ENCODE measurements around the gene GPHN. TPM values are rescaled to one million over a fixed set of nuclear protein-coding genes. Genes with fewer than 3 reads are reported as not detected.

GPHN gene
- total RNA-seq, 2 donors from 2014 or later, result 24.1 to 25.7 TPM

DNA sequence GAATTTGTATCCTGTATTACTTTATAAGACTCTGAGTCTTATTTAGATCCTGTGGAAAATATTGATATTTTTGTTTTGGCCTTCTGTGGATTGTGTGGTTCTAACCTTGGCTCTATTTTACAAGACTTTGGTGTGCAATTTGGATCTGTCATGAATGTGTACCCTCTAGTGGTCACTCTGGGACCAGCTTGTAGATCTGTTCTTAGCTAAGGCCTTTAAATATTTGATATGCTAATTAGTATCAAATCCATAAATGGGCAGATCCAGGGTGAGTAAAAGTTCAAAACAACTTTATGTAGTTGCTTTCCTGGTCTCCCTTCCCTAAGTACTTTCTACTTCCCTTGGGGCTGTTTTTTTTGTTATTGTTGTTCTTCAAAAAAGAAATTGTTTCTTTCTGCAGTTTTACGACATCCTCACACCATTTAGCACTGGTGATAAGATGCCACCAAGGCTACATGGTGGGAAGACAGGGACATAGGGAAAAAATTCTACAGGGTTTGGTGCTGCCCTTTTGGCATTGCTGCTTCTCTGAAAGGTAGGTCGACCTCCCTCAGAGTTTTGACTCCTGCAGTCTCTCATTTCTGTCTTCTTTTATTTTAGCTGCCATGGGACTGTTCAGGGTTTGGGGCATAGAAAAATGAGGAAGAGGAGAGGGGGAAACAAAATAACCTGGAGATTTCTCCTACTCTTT, 238.5 kb downstream of the GPHN start:
- WGBS, 2 donors, result 77 to 90% methylated on average over 2 of the region's 2 CpGs
- ATAC-seq (peak; percentile 53), DNase-seq (peak; percentile 28 to 45 (median 34))
- Histone ChIP-seq H3K4me1 (peaks cover 16% of the 10 kb centered on the region), H3K4me3 (no peak overlapping the region), H3K27ac (no peak overlapping the region), H3K27me3 (no peaks in the 10 kb centered on the region), H3K9me3 (no peaks in the 10 kb centered on the region), H3K36me3 (replicated peaks in 1 of 2; ENCODE audit: insufficient read depth in 1 of 2, low read depth in 2 of 2) (no peaks in the 10 kb centered on the region)
- intact Hi-C loops (cut with DNase I), result no loop called here
- TF ChIP-seq, protein P1, sequence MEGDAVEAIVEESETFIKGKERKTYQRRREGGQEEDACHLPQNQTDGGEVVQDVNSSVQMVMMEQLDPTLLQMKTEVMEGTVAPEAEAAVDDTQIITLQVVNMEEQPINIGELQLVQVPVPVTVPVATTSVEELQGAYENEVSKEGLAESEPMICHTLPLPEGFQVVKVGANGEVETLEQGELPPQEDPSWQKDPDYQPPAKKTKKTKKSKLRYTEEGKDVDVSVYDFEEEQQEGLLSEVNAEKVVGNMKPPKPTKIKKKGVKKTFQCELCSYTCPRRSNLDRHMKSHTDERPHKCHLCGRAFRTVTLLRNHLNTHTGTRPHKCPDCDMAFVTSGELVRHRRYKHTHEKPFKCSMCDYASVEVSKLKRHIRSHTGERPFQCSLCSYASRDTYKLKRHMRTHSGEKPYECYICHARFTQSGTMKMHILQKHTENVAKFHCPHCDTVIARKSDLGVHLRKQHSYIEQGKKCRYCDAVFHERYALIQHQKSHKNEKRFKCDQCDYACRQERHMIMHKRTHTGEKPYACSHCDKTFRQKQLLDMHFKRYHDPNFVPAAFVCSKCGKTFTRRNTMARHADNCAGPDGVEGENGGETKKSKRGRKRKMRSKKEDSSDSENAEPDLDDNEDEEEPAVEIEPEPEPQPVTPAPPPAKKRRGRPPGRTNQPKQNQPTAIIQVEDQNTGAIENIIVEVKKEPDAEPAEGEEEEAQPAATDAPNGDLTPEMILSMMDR (IDR thresholded peaks at IDR 0.05), result peak in 6 of 7 experiments; percentile 51 to 61 (median 56)
- TF ChIP-seq POLR2A (IDR thresholded peaks at IDR 0.05), result no peak

DNA sequence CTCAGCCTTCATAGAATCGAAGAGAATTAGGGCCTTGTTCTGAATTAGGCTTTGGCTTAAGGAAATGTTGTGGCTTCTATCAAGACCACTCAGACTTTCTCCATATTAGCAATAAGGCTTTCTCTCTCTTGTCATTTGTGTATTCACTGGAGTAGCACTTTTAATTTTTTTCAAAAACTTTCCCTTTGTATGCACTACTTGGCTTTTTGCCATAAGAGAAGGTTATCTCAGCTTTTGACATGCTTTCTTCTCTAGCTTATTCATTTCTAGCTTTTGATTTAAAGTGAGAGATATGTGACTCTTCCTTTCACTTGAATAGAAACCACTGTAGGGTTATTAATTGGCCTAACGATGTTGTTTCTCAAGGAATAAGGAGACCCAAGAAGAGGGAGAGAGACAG, 244.2 kb downstream of the GPHN start:
- Histone ChIP-seq H3K9me3 (no peaks in the 10 kb centered on the region), H3K4me1 (peaks cover 8% of the 10 kb centered on the region), H3K36me3 (replicated peaks in 1 of 2; ENCODE audit: insufficient read depth in 1 of 2, low read depth in 2 of 2) (no peaks in the 10 kb centered on the region), H3K27me3 (no peaks in the 10 kb centered on the region), H3K4me3 (no peak overlapping the region), H3K27ac (no peak overlapping the region)
- no peak for DNase-seq
- 58 to 66% methylated on average over 2 of the region's 2 CpGs for WGBS, 2 donors
- no peak for ATAC-seq
- TF ChIP-seq, protein P1 (IDR thresholded peaks at IDR 0.05), result no peak
- no peak for TF ChIP-seq POLR2A (IDR thresholded peaks at IDR 0.05)
- intact Hi-C loops (cut with DNase I), result no loop called here

DNA sequence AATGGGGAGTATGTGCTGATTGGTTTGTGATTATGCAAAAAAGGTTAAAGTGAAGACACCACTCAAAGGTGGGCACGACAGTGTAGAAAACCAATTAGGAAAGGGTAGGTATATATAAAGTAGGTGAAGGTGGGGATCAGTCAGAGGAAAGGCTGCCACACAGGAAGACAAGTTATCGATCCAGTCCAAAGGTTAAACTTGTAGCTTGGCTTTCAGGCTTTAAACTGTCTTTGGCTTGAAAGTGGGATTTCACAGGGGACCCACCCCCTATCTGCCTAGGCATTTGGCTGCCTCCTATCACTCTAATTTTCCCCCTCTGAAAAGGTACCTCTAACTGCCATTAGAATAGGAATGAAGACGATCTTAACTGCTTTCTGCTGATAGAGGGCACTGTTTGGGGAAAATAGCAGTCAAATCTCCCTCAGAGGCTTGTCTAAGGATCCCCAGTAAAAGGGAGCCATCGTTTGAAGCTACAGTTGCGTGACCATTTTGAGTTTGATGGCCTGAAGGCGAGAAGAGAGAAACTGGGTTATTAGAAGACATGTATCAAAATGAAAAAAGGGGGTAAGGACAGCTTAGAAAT, 250.2 kb downstream of the GPHN start:
- no peak overlapping the region for H3K4me3 ChIP-seq
- no peak for ATAC-seq
- intact Hi-C loops (cut with DNase I), result no loop called here
- no peak overlapping the region for H3K27ac ChIP-seq
- no peaks in the 10 kb centered on the region for H3K36me3 ChIP-seq (replicated peaks in 1 of 2; ENCODE audit: insufficient read depth in 1 of 2, low read depth in 2 of 2)
- no peaks in the 10 kb centered on the region for H3K9me3 ChIP-seq
- peaks cover 4% of the 10 kb centered on the region for H3K4me1 ChIP-seq
- no peaks in the 10 kb centered on the region for H3K27me3 ChIP-seq
- no peak for DNase-seq
- WGBS, 2 donors, result 66 to 74% methylated on average over 6 of the region's 6 CpGs
- TF ChIP-seq, protein P1 (IDR thresholded peaks at IDR 0.05), result no peak
- TF ChIP-seq POLR2A (IDR thresholded peaks at IDR 0.05), result no peak

- intact Hi-C loops (cut with DNase I), result no loop called here
- TF ChIP-seq POLR2A (IDR thresholded peaks at IDR 0.05), result no peak
- TF ChIP-seq, protein P1 (IDR thresholded peaks at IDR 0.05), result no peak
- ATAC-seq, result no peak
- no peak for DNase-seq
- no peak overlapping the region for H3K4me3 ChIP-seq
- H3K36me3 ChIP-seq (replicated peaks in 1 of 2; ENCODE audit: insufficient read depth in 1 of 2, low read depth in 2 of 2), result no peaks in the 10 kb centered on the region
- 60 to 67% methylated on average over 2 of the region's 2 CpGs for WGBS, 2 donors
- no peaks in the 10 kb centered on the region for H3K4me1 ChIP-seq
- H3K27ac ChIP-seq, result no peak overlapping the region
- H3K27me3 ChIP-seq, result no peaks in the 10 kb centered on the region
- H3K9me3 ChIP-seq, result no peaks in the 10 kb centered on the region
Measured at GRCh38 chr14:66772146-66772545, 264.2 kb downstream of the GPHN start.

DNA sequence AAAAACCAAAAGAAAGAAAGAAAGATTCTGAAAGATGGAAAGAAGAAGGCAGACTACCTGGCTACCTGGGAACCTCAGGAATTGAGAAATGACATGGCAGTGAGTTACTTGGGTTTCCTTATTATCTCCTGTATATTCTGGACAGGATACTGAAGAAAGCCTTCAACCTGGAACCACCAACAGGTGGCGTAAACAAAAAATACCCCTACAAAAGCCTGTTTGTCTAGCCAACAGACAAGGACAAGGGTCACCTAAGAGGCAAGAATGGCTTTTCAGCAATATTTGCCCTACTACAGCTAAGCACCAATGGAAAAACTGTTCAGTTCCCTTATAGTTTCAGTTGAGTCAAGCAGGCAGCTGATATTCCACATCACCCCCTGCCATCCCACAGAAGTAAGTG, 274.9 kb downstream of the GPHN start:
- intact Hi-C loops (cut with DNase I), result no loop called here
- no peak for TF ChIP-seq POLR2A (IDR thresholded peaks at IDR 0.05)
- TF ChIP-seq, protein P1 (IDR thresholded peaks at IDR 0.05), result no peak
- no peaks in the 10 kb centered on the region for H3K9me3 ChIP-seq
- H3K36me3 ChIP-seq (replicated peaks in 1 of 2; ENCODE audit: insufficient read depth in 1 of 2, low read depth in 2 of 2), result no peaks in the 10 kb centered on the region
- WGBS, 2 donors, result 83 to 100% methylated on average over 1 of the region's 1 CpG
- ATAC-seq (no peak), DNase-seq (no peak)
- no peak overlapping the region for H3K27ac ChIP-seq
- no peak overlapping the region for H3K4me3 ChIP-seq
- no peaks in the 10 kb centered on the region for H3K4me1 ChIP-seq
- no peaks in the 10 kb centered on the region for H3K27me3 ChIP-seq
